ENCODE results near the gene PLN.

The PLN gene

GRCh38 chr6:118528129-118528528 lies 20.0 kb upstream of the PLN start:
- H2BK120ac ChIP-seq (ENCODE audit: insufficient read depth, low read length, poor library complexity), result no peak overlapping the region
- no peak overlapping the region for H3K4ac ChIP-seq (ENCODE audit: low read depth, low read length)
- no peak overlapping the region for H2AK5ac ChIP-seq (ENCODE audit: low read length)
- H3K9ac ChIP-seq (ENCODE audit: low read length), result no peak overlapping the region
- no peak overlapping the region for H4K91ac ChIP-seq (ENCODE audit: low read depth, low read length)
- no peak overlapping the region for H4K8ac ChIP-seq (ENCODE audit: low read depth, low read length)
- H3K23ac ChIP-seq (ENCODE audit: low read length), result no peak overlapping the region
- H2BK12ac ChIP-seq (ENCODE audit: low read length), result no peak overlapping the region
- no peak overlapping the region for H3K4me3 ChIP-seq (ENCODE audit: low read depth, low read length)
- H3K4me2 ChIP-seq (ENCODE audit: low read length), result no peak overlapping the region
- no peak overlapping the region for H3K18ac ChIP-seq (ENCODE audit: low read length)
- H3K79me1 ChIP-seq (ENCODE audit: low read length), result no peaks in the 10 kb centered on the region
- H2AFZ ChIP-seq (ENCODE audit: insufficient read depth, low read length, poor library complexity), result no peak overlapping the region
- no peak overlapping the region for H3K14ac ChIP-seq (ENCODE audit: low read length)
- H3K27ac ChIP-seq (ENCODE audit: low read depth, low read length), result no peak overlapping the region
- no peak overlapping the region for H4K12ac ChIP-seq (ENCODE audit: low read depth, low read length)
- no peak for DNase-seq
- H3K4me1 ChIP-seq (ENCODE audit: control insufficient read depth in 1 of 2, insufficient read depth in 2 of 2, low read length in 2 of 2), result peaks cover 0 to 6% of the 10 kb centered on the region in 2 experiments
- WGBS (ENCODE audit: extremely low coverage, insufficient coverage, insufficient read length), result no CpG with 5 or more reads among the region's 1 CpG
- H3K79me2 ChIP-seq (ENCODE audit: control insufficient read depth, insufficient read depth, low read length, poor library complexity), result no peaks in the 10 kb centered on the region
- H2BK5ac ChIP-seq (ENCODE audit: low read depth, low read length, poor library complexity), result no peak overlapping the region
- H3K27me3 ChIP-seq (ENCODE audit: insufficient read depth, low read length), result no peaks in the 10 kb centered on the region
- H3K9me3 ChIP-seq (ENCODE audit: insufficient read depth, low read depth, low read length), result no peaks in the 10 kb centered on the region
- no peaks in the 10 kb centered on the region for H3K36me3 ChIP-seq (ENCODE audit: control insufficient read depth in 1 of 2, insufficient read depth in 2 of 2, low read length in 2 of 2)

- Histone ChIP-seq H3K27ac (ENCODE audit: low read depth, low read length) (no peak overlapping the region), H2AFZ (ENCODE audit: insufficient read depth, low read length, poor library complexity) (no peak overlapping the region), H4K91ac (ENCODE audit: low read depth, low read length) (no peak overlapping the region), H3K36me3 (ENCODE audit: control insufficient read depth in 1 of 2, insufficient read depth in 2 of 2, low read length in 2 of 2) (no peaks in the 10 kb centered on the region), H2BK5ac (ENCODE audit: low read depth, low read length, poor library complexity) (no peak overlapping the region), H3K18ac (ENCODE audit: low read length) (no peak overlapping the region), H3K4me1 (ENCODE audit: control insufficient read depth in 1 of 2, insufficient read depth in 2 of 2, low read length in 2 of 2) (peaks cover 0 to 6% of the 10 kb centered on the region in 2 experiments), H3K4ac (ENCODE audit: low read depth, low read length) (no peak overlapping the region), H4K8ac (ENCODE audit: low read depth, low read length) (no peak overlapping the region), H3K79me2 (ENCODE audit: control insufficient read depth, insufficient read depth, low read length, poor library complexity) (no peaks in the 10 kb centered on the region), H3K23ac (ENCODE audit: low read length) (no peak overlapping the region), H3K79me1 (ENCODE audit: low read length) (no peaks in the 10 kb centered on the region), H3K27me3 (ENCODE audit: insufficient read depth, low read length) (no peaks in the 10 kb centered on the region), H2BK12ac (ENCODE audit: low read length) (no peak overlapping the region), H4K12ac (ENCODE audit: low read depth, low read length) (no peak overlapping the region), H3K4me2 (ENCODE audit: low read length) (no peak overlapping the region), H2BK120ac (ENCODE audit: insufficient read depth, low read length, poor library complexity) (no peak overlapping the region), H3K9ac (ENCODE audit: low read length) (no peak overlapping the region), H3K9me3 (ENCODE audit: insufficient read depth, low read depth, low read length) (no peaks in the 10 kb centered on the region), H3K14ac (ENCODE audit: low read length) (no peak overlapping the region), H2AK5ac (ENCODE audit: low read length) (no peak overlapping the region), H3K4me3 (ENCODE audit: low read depth, low read length) (no peak overlapping the region)
- WGBS (ENCODE audit: extremely low coverage, insufficient coverage, insufficient read length), result no CpG with 5 or more reads among the region's 2 CpGs
- no peak for DNase-seq
These were observed 18.3 kb upstream of the PLN start for GRCh38 chr6:118529756-118530155.

- Histone ChIP-seq H2BK12ac (ENCODE audit: low read length) (no peak overlapping the region), H2AFZ (ENCODE audit: insufficient read depth, low read length, poor library complexity) (no peak overlapping the region), H3K14ac (ENCODE audit: low read length) (no peak overlapping the region), H3K27ac (ENCODE audit: low read depth, low read length) (no peak overlapping the region), H4K8ac (ENCODE audit: low read depth, low read length) (no peak overlapping the region), H3K9ac (ENCODE audit: low read length) (no peak overlapping the region), H3K23ac (ENCODE audit: low read length) (no peak overlapping the region), H2BK120ac (ENCODE audit: insufficient read depth, low read length, poor library complexity) (no peak overlapping the region), H3K79me1 (ENCODE audit: low read length) (no peaks in the 10 kb centered on the region), H3K4me2 (ENCODE audit: low read length) (no peak overlapping the region), H4K91ac (ENCODE audit: low read depth, low read length) (no peak overlapping the region), H3K18ac (ENCODE audit: low read length) (no peak overlapping the region), H3K79me2 (ENCODE audit: control insufficient read depth, insufficient read depth, low read length, poor library complexity) (no peaks in the 10 kb centered on the region), H3K4ac (ENCODE audit: low read depth, low read length) (no peak overlapping the region), H2AK5ac (ENCODE audit: low read length) (no peak overlapping the region), H3K27me3 (ENCODE audit: insufficient read depth, low read length) (no peaks in the 10 kb centered on the region), H3K36me3 (ENCODE audit: control insufficient read depth in 1 of 2, insufficient read depth in 2 of 2, low read length in 2 of 2) (no peaks in the 10 kb centered on the region), H3K4me1 (ENCODE audit: control insufficient read depth in 1 of 2, insufficient read depth in 2 of 2, low read length in 2 of 2) (peaks cover 0 to 6% of the 10 kb centered on the region in 2 experiments), H3K9me3 (ENCODE audit: insufficient read depth, low read depth, low read length) (no peaks in the 10 kb centered on the region), H4K12ac (ENCODE audit: low read depth, low read length) (no peak overlapping the region), H2BK5ac (ENCODE audit: low read depth, low read length, poor library complexity) (no peak overlapping the region), H3K4me3 (ENCODE audit: low read depth, low read length) (no peak overlapping the region)
- no CpG with 5 or more reads among the region's 2 CpGs for WGBS (ENCODE audit: extremely low coverage, insufficient coverage, insufficient read length)
- no peak for DNase-seq
These were observed 17.2 kb upstream of the PLN start for GRCh38 chr6:118530942-118531341.

GRCh38 chr6:118535176-118535844 lies 12.8 kb upstream of the PLN start:
- H2BK120ac ChIP-seq (ENCODE audit: insufficient read depth, low read length, poor library complexity), result no peak overlapping the region
- H4K91ac ChIP-seq (ENCODE audit: low read depth, low read length), result no peak overlapping the region
- H3K79me2 ChIP-seq (ENCODE audit: control insufficient read depth, insufficient read depth, low read length, poor library complexity), result no peaks in the 10 kb centered on the region
- H3K14ac ChIP-seq (ENCODE audit: low read length), result no peak overlapping the region
- no peak overlapping the region for H3K23ac ChIP-seq (ENCODE audit: low read length)
- H4K12ac ChIP-seq (ENCODE audit: low read depth, low read length), result no peak overlapping the region
- H2AFZ ChIP-seq (ENCODE audit: insufficient read depth, low read length, poor library complexity), result no peak overlapping the region
- H3K9ac ChIP-seq (ENCODE audit: low read length), result no peak overlapping the region
- no peak overlapping the region for H2BK5ac ChIP-seq (ENCODE audit: low read depth, low read length, poor library complexity)
- no peak overlapping the region for H3K4me2 ChIP-seq (ENCODE audit: low read length)
- H3K4me3 ChIP-seq (ENCODE audit: low read depth, low read length), result no peak overlapping the region
- H3K79me1 ChIP-seq (ENCODE audit: low read length), result no peaks in the 10 kb centered on the region
- no peak for DNase-seq
- H3K4me1 ChIP-seq (ENCODE audit: control insufficient read depth in 1 of 2, insufficient read depth in 2 of 2, low read length in 2 of 2), result no peaks in the 10 kb centered on the region
- no peaks in the 10 kb centered on the region for H3K27me3 ChIP-seq (ENCODE audit: insufficient read depth, low read length)
- H2BK12ac ChIP-seq (ENCODE audit: low read length), result no peak overlapping the region
- no peak overlapping the region for H3K18ac ChIP-seq (ENCODE audit: low read length)
- no peaks in the 10 kb centered on the region for H3K36me3 ChIP-seq (ENCODE audit: control insufficient read depth in 1 of 2, insufficient read depth in 2 of 2, low read length in 2 of 2)
- no CpG with 5 or more reads among the region's 6 CpGs for WGBS (ENCODE audit: extremely low coverage, insufficient coverage, insufficient read length)
- H2AK5ac ChIP-seq (ENCODE audit: low read length), result no peak overlapping the region
- no peak overlapping the region for H3K4ac ChIP-seq (ENCODE audit: low read depth, low read length)
- no peak overlapping the region for H3K27ac ChIP-seq (ENCODE audit: low read depth, low read length)
- H3K9me3 ChIP-seq (ENCODE audit: insufficient read depth, low read depth, low read length), result no peaks in the 10 kb centered on the region
- H4K8ac ChIP-seq (ENCODE audit: low read depth, low read length), result no peak overlapping the region

Data from trophoblast cell (in vitro differentiated cells and primary cell).